Stromal cell of bone marrow (primary cell): ENCODE measurements around the gene ICAM4.
"Not testable (repeated sequence)": the region's sequence is repeated elsewhere in the genome, so short reads cannot be mapped to it uniquely, and the experiment has no call there.

Experiments used
- DNase-seq: peaks from one replicate; pipeline ENCODE4 v3.0.0-alpha.2; 2012; ENCODE audit warnings: low read depth

ICAM4 gene

DNA sequence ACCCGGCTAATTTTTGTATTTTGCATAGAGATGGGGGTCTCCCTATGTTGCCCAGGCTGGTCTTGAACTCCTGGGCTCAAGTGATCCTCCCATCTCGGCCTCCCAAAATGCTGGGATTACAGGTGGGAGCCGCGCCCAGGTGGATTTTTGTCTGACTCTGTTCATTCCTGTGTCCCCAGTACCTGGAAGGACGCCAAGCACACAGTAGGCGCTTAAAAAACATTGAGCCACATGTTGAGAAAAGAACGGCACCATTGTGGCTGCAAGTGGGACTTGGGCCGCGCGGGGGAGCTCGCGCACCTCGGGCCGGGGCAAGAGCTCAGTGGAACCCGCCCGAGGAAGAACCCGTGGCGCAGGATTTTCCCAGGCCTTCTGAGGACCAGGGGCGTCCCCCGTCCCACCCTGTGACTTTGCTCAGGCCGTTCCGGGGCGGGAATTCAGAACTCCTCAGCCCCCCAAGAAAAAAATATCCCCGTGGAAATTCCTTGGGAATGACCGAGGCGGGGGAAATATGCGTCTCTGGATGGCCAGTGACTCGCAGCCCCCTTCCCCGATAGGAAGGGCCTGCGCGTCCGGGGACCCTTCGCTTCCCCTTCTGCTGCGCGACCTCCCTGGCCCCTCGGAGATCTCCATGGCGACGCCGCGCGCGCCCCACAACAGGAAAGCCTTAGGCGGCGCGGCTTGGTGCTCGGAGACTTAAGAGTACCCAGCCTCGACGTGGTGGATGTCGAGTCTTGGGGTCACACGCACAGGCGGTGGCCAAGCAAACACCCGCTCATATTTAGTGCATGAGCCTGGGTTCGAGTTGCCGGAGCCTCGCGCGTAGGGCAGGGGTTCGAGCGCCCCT, 17.2 kb upstream of the ICAM4 start:
- DNase-seq: peak; percentile 39

DNA sequence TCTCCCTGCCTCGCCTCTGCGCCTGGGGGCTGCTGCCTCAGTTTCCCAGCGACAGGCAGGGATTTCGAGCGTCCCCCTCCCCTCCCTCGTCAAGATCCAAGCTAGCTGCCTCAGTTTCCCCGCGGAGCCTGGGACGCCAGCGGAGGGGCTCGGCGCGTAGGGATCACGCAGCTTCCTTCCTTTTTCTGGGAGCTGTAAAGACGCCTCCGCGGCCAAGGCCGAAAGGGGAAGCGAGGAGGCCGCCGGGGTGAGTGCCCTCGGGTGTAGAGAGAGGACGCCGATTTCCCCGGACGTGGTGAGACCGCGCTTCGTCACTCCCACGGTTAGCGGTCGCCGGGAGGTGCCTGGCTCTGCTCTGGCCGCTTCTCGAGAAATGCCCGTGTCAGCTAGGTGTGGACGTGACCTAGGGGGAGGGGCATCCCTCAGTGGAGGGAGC, 16.6 kb upstream of the ICAM4 start:
- DNase-seq: no peak

DNA sequence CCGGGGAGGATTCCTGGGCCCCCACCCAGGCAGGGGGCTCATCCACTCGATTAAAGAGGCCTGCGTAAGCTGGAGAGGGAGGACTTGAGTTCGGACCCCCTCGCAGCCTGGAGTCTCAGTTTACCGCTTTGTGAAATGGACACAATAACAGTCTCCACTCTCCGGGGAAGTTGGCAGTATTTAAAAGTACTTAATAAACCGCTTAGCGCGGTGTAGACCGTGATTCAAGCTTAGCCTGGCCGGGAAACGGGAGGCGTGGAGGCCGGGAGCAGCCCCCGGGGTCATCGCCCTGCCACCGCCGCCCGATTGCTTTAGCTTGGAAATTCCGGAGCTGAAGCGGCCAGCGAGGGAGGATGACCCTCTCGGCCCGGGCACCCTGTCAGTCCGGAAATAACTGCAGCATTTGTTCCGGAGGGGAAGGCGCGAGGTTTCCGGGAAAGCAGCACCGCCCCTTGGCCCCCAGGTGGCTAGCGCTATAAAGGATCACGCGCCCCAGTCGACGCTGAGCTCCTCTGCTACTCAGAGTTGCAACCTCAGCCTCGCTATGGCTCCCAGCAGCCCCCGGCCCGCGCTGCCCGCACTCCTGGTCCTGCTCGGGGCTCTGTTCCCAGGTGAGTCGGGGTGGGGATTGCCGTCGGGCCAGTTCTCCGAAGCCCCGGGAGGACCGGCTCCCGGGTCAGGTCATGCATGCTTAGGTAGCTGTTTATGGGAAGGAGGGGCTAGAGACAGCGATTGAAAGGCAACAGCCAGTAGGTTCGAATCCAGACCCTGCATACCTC, 15.9 kb upstream of the ICAM4 start, which contains the start of gene ICAM1:
ICAM1 (plus strand) TSS at position 505 of the 779 bp plus-strand sequence; CDS start at position 545, 40 bp downstream.
- DNase-seq: peak; percentile 39

DNA sequence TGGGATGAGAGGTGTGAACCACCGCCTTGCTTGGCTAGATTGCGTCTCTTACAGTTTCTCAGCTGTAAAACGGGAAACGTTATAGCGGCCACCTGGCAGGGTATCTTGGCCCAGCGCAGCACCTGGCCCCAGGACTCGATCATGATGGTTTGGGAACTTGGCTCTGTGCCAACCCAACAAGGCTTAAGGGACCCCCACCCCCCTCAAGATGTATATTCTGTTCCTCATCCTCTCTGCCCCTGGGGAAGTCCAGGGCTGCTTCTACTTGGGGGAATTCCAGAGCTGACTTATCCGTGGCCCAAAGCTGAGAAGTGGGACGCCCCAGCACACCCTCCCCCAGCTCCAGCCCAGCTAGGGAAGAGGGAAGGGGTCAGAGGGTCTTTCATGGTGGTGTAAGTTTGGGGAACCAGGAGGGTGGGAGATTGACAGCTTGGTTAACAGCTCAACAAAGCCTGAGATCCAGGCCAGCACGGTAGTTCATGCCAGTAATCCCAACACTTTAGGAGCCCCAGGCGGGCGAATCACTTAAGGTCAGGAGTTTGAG, 15.1 kb upstream of the ICAM4 start:
- DNase-seq: no peak

- no peak for DNase-seq
Measured at GRCh38 chr19:10274589-10274988, 12.2 kb upstream of the ICAM4 start.

- no peak for DNase-seq
Measured at GRCh38 chr19:10277795-10278589, 8.8 kb upstream of the ICAM4 start.

- DNase-seq: no peak
Measured at GRCh38 chr19:10278935-10279334, 7.8 kb upstream of the ICAM4 start.

- DNase-seq: no peak
Measured at GRCh38 chr19:10279737-10280442, 6.9 kb upstream of the ICAM4 start.

DNA sequence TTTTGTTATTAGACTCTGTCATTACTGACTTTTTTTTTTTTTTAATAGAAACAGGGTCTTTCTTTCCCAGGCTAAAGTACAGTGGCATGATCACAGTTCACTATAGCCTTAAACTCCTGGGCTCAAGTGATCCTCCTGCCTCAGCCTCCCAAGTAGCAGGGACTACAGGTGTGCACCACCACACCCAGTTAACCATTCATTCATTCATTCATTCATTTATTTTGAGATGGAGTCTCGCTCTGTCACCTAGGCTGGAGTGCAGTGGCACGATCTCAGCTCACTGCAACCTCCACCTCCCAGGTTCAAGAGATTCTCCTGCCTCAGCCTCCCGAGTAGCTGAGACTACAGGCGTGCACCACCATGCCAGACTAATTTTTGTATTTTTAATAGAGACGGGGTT, 4.7 kb upstream of the ICAM4 start:
- not testable (repeated sequence) for DNase-seq

DNA sequence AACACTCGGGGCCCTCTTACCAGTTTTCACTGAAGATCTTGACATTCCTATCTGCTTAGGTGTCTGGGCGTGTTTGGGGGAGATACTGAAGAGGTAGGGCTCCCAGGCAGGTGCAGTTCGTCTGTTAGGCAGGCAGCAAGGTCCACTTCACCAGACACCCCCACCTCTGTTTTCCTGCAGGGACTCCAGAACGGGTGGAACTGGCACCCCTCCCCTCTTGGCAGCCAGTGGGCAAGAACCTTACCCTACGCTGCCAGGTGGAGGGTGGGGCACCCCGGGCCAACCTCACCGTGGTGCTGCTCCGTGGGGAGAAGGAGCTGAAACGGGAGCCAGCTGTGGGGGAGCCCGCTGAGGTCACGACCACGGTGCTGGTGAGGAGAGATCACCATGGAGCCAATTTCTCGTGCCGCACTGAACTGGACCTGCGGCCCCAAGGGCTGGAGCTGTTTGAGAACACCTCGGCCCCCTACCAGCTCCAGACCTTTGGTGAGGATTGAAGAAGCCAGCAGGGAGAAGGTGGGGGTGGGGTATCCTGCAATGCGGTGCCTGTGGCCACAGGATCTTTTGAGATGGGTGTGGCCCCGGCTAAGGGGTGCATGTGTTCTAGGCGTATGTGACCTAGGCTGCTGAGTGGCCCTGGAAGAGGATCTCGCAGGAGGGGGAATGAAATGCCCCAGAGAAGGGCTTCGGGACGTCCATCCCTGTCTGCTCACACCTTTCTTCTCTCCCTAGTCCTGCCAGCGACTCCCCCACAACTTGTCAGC, 3.3 kb upstream of the ICAM4 start:
- DNase-seq: no peak

DNA sequence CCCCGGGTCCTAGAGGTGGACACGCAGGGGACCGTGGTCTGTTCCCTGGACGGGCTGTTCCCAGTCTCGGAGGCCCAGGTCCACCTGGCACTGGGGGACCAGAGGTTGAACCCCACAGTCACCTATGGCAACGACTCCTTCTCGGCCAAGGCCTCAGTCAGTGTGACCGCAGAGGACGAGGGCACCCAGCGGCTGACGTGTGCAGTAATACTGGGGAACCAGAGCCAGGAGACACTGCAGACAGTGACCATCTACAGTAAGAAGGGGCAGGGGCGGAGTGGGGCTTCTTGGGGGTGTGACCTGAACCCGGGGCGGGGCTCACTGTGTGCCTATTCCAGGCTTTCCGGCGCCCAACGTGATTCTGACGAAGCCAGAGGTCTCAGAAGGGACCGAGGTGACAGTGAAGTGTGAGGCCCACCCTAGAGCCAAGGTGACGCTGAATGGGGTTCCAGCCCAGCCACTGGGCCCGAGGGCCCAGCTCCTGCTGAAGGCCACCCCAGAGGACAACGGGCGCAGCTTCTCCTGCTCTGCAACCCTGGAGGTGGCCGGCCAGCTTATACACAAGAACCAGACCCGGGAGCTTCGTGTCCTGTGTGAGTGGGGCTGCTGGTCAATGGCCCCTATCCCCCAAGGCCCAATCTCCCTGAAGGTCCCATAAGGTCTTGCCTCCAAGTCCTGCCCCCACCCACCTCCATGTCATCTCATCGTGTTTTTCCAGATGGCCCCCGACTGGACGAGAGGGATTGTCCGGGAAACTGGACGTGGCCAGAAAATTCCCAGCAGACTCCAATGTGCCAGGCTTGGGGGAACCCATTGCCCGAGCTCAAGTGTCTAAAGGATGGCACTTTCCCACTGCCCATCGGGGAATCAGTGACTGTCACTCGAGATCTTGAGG, 2.4 kb upstream of the ICAM4 start:
- DNase-seq: no peak

DNA sequence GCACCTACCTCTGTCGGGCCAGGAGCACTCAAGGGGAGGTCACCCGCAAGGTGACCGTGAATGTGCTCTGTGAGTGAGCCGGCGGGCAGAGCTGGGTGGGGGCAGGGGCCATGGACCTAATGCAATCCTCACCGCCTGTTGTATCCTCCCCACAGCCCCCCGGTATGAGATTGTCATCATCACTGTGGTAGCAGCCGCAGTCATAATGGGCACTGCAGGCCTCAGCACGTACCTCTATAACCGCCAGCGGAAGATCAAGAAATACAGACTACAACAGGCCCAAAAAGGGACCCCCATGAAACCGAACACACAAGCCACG, 1.8 kb upstream of the ICAM4 start:
- DNase-seq: no peak

- DNase-seq: no peak
Measured at GRCh38 chr19:10285393-10285792, 1.4 kb upstream of the ICAM4 start.

DNA sequence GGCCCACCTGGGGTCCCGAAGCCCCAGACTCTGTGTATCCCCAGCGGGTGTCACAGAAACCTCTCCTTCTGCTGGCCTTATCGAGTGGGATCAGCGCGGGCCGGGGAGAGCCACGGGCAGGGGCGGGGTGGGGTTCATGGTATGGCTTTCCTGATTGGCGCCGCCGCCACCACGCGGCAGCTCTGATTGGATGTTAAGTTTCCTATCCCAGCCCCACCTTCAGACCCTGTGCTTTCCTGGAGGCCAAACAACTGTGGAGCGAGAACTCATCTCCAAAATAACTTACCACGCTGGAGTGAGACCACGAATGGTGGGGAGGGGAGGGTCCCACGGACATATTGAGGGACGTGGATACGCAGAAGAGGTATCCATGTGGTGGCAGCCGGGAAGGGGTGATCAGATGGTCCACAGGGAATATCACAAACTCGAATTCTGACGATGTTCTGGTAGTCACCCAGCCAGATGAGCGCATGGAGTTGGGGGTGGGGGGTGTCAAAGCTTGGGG, 2.0 kb downstream of the ICAM4 start:
- DNase-seq: no peak

DNA sequence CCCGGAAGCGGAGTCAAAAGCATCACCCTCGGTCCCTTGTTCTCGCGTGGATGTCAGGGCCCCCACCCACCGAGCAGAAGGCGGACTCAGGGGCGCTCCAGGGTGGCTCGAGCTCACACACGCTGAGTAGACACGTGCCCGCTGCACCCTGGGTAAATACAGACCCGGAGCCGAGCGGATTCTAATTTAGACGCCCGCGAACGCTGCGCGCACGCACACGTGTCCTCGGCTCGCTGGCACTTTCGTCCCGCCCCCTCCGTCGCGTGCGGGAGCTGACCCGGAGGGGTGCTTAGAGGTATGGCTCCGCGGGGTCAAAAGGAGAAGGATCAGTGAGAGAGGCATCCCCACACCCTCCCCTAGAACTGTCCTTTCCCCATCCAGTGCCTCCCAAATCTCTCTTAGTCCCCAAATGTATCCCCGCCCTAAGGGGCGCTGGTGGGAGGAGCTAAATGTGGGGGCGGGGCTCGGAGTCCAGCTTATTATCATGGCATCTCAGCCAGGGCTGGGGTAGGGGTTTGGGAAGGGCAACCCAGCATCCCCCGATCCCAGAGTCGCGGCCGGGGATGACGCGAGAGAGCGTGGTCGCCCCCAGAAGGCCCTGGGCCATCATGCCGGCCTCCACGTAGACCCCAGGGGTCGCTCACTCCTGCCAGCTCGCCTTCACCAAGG, 2.5 kb downstream of the ICAM4 start:
- DNase-seq: no peak

DNA sequence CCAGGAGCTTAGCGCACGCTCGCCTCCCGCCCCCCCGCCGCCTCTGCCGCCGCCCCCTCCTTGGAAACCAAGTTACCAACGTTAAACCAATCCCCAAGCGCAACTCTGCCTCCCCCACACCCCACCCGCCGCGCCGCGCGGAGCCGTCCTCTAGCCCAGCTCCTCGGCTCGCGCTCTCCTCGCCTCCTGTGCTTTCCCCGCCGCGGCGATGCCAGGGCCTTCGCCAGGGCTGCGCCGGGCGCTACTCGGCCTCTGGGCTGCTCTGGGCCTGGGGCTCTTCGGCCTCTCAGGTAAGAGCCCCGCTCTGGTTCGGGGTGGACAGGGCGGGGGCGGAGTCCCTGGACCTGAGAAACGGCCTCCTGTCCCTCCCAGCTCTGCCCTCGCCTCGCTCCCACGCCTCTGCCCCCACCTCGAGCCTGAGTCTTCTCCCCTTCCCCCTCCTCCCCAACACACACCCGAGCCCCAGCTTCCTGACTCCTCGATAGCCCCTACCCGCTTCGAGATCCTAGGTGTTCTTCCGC, 3.1 kb downstream of the ICAM4 start, which contains the start of gene ICAM5:
ICAM5 (plus strand) TSS at position 117 of the 521 bp plus-strand sequence; CDS start at position 209, 92 bp downstream.
- DNase-seq: no peak

- no peak for DNase-seq
Measured at GRCh38 chr19:10290357-10290875, 3.7 kb downstream of the ICAM4 start.

- DNase-seq: no peak
Measured at GRCh38 chr19:10290876-10291553, 4.3 kb downstream of the ICAM4 start.
